GM12878 (cell line): ENCODE results near the gene MEAK7. TPM values are rescaled to one million over a fixed set of nuclear protein-coding genes. Genes with fewer than 3 reads are reported as not detected.

Experiments used
- ATAC-seq: fragments of 200-7000 bp; cut with Tn5 transposase; 3 replicates; pipeline ENCODE4 v1.9.1; 2020; ENCODE audit warnings: mild to moderate bottlenecking, moderate library complexity
- BruUV-seq: library from RNA; stranded (reverse); fragments of 400-500 nt; replicated peaks from 2 replicates; lab custom pipeline; 2021; lab: Mats Ljungman, UMichigan
- CTCF ChIA-PET: fragments of 300-600 bp; sonication (Branson Sonifier 250); formaldehyde crosslinking; extraction: SDS; loops from one replicate; lab custom pipeline; 2021; ENCODE audit warnings: inconsistent platforms; lab: Yijun Ruan, JAX
- POLR2A ChIA-PET: fragments of 350-600 bp; formaldehyde crosslinking; extraction: SDS; loops from one replicate; lab custom pipeline; 2021; ENCODE audit warnings: inconsistent platforms; lab: Charles Lee
- RAD21 ChIA-PET: fragments of 300-600 bp; sonication (Branson Sonifier 250); formaldehyde crosslinking; loops from one replicate; lab custom pipeline; 2023; ENCODE audit warnings: antibody characterized with exemption; ENCODE audit not compliant: unreplicated experiment; lab: Charles Lee
- SMC1A ChIA-PET: fragments of 300-600 bp; sonication (Branson Sonifier 250); formaldehyde crosslinking; loops from one replicate; lab custom pipeline; 2023; ENCODE audit not compliant: unreplicated experiment, uncharacterized antibody; lab: Charles Lee
- DNase-seq: peaks from one replicate; pipeline ENCODE4 v3.0.0-alpha.2; 2011; ENCODE audit warnings: low read depth, low spot score
- FAIRE-seq: peaks from 3 replicates; lab custom pipeline; 2011; peaks lifted over from hg19 to GRCh38; lab: Jason Lieb, UNC
- H2AFZ ChIP-seq: 2 replicates; pipeline ENCODE4 v1.6.0; 2011; ENCODE audit warnings: low read depth, low read length, control low read depth; ENCODE audit not compliant: control insufficient read depth
- H3K27ac ChIP-seq: 2 replicates; pipeline ENCODE4 v1.5.1; 2011; ENCODE audit warnings: control low read depth; ENCODE audit not compliant: control insufficient read depth, insufficient read depth
- H3K27me3 ChIP-seq, 2 experiments: replicated peaks in 1 of 2; 2 replicates each; pipeline versions ENCODE4 v1.6.0 to v1.6.1; 2011; ENCODE audit warnings: low read length in 1 of 2; ENCODE audit not compliant: control insufficient read depth in 2 of 2, insufficient read depth in 2 of 2
- H3K36me3 ChIP-seq, 2 experiments: 2 replicates each; pipeline ENCODE4 v1.5.1; 2011; ENCODE audit warnings: low read length in 1 of 2; ENCODE audit not compliant: control insufficient read depth in 2 of 2, insufficient read depth in 2 of 2
- H3K4me1 ChIP-seq: 2 replicates; pipeline ENCODE4 v1.6.1; 2011; ENCODE audit warnings: mild to moderate bottlenecking, low read length, moderate library complexity, mixed read lengths; ENCODE audit not compliant: control insufficient read depth, insufficient read depth
- H3K4me2 ChIP-seq: 2 replicates; pipeline ENCODE4 v1.6.0; 2011; ENCODE audit warnings: control low read depth; ENCODE audit not compliant: control insufficient read depth, insufficient read depth
- H3K4me3 ChIP-seq: fragments of 200-600 bp; sonication (generic); 2 replicates; pipeline ENCODE4 v1.5.1; 2016
- H3K79me2 ChIP-seq: 2 replicates; pipeline ENCODE4 v1.6.0; 2011; ENCODE audit warnings: low read length; ENCODE audit not compliant: control insufficient read depth, insufficient read depth
- H3K9ac ChIP-seq: 2 replicates; pipeline ENCODE4 v1.8.0; 2011; ENCODE audit warnings: low read length, control low read depth, mixed read lengths; ENCODE audit not compliant: control insufficient read depth, insufficient read depth
- H3K9me3 ChIP-seq: replicated peaks from 3 replicates; pipeline ENCODE4 v1.5.1; 2011; ENCODE audit warnings: mild to moderate bottlenecking, low read length; ENCODE audit not compliant: control insufficient read depth, insufficient read depth
- H4K20me1 ChIP-seq: 2 replicates; pipeline ENCODE4 v1.6.0; 2011; ENCODE audit not compliant: control insufficient read depth, insufficient read depth
- SMAD1 ChIP-seq: fragments of 450-650 bp; IDR thresholded peaks from 2 replicates; pipeline ENCODE4 v1.6.1; 2018; ENCODE audit warnings: mild to moderate bottlenecking, low read depth; ENCODE audit not compliant: partially characterized antibody
- SPI1 ChIP-seq: IDR thresholded peaks from 2 replicates; pipeline ENCODE4 v1.6.1; 2011; ENCODE audit warnings: low read depth, mild to moderate bottlenecking, low read length, moderate library complexity, borderline replicate concordance; ENCODE audit not compliant: insufficient read depth
- WGBS: methylation state at CpG from one replicate; pipeline ENCODE4 v1.1.6; 2016; ENCODE audit warnings: low lambda C conversion rate; ENCODE audit not compliant: insufficient replicate concordance, insufficient coverage; ENCODE audit errors: missing lambda C conversion rate; 5-methylcytosine and 5-hydroxymethylcytosine counted together
- in situ Hi-C: fragments of 300-500 bp; cut with MboI; formaldehyde crosslinking; loops from 9 replicates; pipeline ENCODE4 v1.14.3; 2018; ENCODE audit warnings: mixed read lengths
- intact Hi-C: fragments of 100-400 bp; cut with micrococcal nuclease; formaldehyde crosslinking; loops from one replicate; pipeline ENCODE4 v1.14.2; 2022; ENCODE audit not compliant: unreplicated experiment
- polyA plus RNA-seq, 11 experiments: library from polyadenylated mRNA; depleted of rRNA in 4 of 11; unstranded in 6 of 11; stranded (reverse) in 5 of 11; fragments of >200 nt; fragmentation: Nextera tagmentation in 4 of 11; fragmentation: Illumina TruSeq in 1 of 11; extraction: Ambion mirVana in 4 of 11; extraction: Trizol in 1 of 11; gene quantifications; 1 replicate in 1 of 11; 2 replicates in 10 of 11; pipeline versions ENCODE4 v1.2.1 to v1.2.3, GENCODE V29; 2011 to 2016; ENCODE audit warnings: inconsistent platforms in 2 of 11, missing spikeins in 2 of 11, low read depth in 1 of 11
- total RNA-seq, 4 experiments: library from RNA; depleted of rRNA in 3 of 4; stranded (reverse); fragments of >200 nt in 3 of 4; fragmentation: Illumina TruSeq in 1 of 4; extraction: Trizol in 1 of 4; gene quantifications; 2 replicates each; pipeline versions ENCODE4 v1.2.1 to v1.2.3, GENCODE V29; 2013 to 2021
- TF ChIP-seq, protein P1 (sequence below): fragments of 450-650 bp; IDR thresholded peaks from 2 replicates; pipeline ENCODE4 v1.6.1; 2018; ENCODE audit warnings: mild to moderate bottlenecking, low read depth, moderate library complexity; ENCODE audit not compliant: partially characterized antibody

MEAK7 gene
- total and polyA plus RNA-seq, 10 of the 15 experiments (the other 5 are each of a cell fraction or from before 2014, with no cell fraction given) = 1.4 to 11.9 (median 6.4) TPM

DNA sequence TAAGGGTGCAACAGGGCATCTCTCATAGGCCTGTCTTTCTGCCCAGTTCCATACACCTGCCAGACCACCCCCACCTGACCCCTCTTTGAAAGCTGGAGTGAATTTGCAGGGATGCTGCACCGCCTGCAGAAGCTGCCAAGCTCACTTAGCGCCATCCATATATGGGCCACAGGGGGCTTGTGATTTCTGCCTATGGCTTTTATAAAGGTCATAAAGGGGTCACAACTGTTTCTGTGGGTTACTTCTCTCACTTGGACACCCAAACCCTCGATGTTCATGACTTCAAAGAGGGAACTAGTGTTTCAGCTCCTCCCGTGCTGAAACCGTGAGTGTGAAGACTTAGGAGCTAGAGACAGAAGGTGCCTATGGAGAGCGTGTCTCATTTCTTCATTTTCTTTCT is 23.9 kb upstream of the MEAK7 start (continued):
- TF ChIP-seq, protein P1, sequence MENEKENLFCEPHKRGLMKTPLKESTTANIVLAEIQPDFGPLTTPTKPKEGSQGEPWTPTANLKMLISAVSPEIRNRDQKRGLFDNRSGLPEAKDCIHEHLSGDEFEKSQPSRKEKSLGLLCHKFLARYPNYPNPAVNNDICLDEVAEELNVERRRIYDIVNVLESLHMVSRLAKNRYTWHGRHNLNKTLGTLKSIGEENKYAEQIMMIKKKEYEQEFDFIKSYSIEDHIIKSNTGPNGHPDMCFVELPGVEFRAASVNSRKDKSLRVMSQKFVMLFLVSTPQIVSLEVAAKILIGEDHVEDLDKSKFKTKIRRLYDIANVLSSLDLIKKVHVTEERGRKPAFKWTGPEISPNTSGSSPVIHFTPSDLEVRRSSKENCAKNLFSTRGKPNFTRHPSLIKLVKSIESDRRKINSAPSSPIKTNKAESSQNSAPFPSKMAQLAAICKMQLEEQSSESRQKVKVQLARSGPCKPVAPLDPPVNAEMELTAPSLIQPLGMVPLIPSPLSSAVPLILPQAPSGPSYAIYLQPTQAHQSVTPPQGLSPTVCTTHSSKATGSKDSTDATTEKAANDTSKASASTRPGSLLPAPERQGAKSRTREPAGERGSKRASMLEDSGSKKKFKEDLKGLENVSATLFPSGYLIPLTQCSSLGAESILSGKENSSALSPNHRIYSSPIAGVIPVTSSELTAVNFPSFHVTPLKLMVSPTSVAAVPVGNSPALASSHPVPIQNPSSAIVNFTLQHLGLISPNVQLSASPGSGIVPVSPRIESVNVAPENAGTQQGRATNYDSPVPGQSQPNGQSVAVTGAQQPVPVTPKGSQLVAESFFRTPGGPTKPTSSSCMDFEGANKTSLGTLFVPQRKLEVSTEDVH = no peak

DNA sequence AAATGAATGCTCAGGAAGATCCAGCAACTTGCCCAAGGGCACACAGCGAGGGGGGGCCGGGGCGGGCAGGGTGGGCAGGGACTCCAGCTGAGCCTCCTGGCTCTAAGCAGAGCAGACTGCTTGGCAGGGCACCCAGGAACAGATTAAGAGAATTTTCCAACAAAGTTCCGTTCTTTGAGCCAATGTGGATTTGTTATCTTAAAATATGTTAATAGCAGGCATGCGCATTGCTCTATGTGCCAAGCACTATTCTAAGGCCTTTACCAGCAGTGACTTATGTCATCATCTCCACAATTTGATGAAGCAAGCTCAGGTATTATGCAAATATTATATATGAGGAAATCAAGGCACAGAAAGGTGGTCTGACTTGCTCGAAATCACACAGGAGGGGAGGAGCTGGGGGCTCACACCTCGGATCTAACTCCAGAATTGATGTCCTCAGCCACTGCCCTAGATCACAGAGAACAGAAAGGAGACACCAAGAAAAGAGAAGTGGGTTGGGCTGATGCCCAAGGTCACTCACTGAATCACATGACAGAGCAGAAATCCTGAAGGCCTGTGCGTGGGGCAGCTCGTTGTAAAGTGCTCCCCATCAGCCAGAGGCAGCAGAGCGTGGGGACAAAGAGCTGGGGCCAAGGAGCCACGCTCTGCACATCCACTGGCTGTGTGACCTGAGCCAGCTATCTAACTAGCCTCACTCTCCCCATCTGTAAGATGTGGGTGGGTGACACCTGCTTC is 23.2 kb upstream of the MEAK7 start:
- Histone ChIP-seq H3K27ac (no peak overlapping the region), H3K4me1 (peaks cover 6% of the 10 kb centered on the region), H3K36me3 (no peaks in the 10 kb centered on the region), H3K9me3 (peaks cover 8% of the 10 kb centered on the region), H3K27me3 (no peaks in the 10 kb centered on the region), H3K9ac (no peak overlapping the region), H3K79me2 (no peaks in the 10 kb centered on the region), H3K4me2 (no peak overlapping the region), H2AFZ (no peak overlapping the region), H4K20me1 (no peaks in the 10 kb centered on the region), H3K4me3 (no peak overlapping the region)
- FAIRE-seq (no peak), ATAC-seq (peak; percentile 37; the same call in 2 of the 3 replicates), DNase-seq (no peak)
- no TSS peak for BruUV-seq
- WGBS = 46% methylated on average over 11 of the region's 11 CpGs
- ChIA-PET POLR2A (interaction anchor here (0.8 to 1.6 kb wide), 2 partner anchors 8 to 79 kb away, joined by 4 to 6 read pairs; no protein-coding TSS in a partner anchor), CTCF (interaction anchor here (0.6 to 1.2 kb wide), 2 partner anchors 17 to 27 kb away, joined by 3 read pairs; no protein-coding TSS in a partner anchor), SMC1A (interaction anchor here (1.2 to 1.7 kb wide), 4 partner anchors 10 to 37 kb away, joined by 3 to 5 read pairs (median 4); no protein-coding TSS in a partner anchor), RAD21 (interaction anchor here (0.6 to 1.5 kb wide), 3 partner anchors 9 to 49 kb away, joined by 3 to 4 read pairs (median 3); no protein-coding TSS in a partner anchor)
- TF ChIP-seq SPI1 (peak; percentile 29; the same call in 1 of the 2 replicates), SMAD1 (no peak)
- intact Hi-C loops (no loop called here), in situ Hi-C loops (no loop called here)
